HepG2 (cell line): Measurements from ENCODE around the gene NTF3.

ENCODE experiments used
- SNAPC2 ChIP-seq: sonication (generic); formaldehyde crosslinking; IDR thresholded peaks from 2 replicates; pipeline ENCODE4 v1.8.1; 2022; ENCODE audit warnings: mild to moderate bottlenecking, missing genetic modification reagents
- SP2 ChIP-seq: sonication (generic); formaldehyde crosslinking; IDR thresholded peaks from 2 replicates; pipeline ENCODE4 v1.5.1; 2020; ENCODE audit warnings: mild to moderate bottlenecking, missing genetic modification reagents
- ZFP1 ChIP-seq: IDR thresholded peaks from 2 replicates; pipeline ENCODE4 v1.6.1; 2016
- ZNF577 ChIP-seq: sonication (generic); formaldehyde crosslinking; IDR thresholded peaks from 2 replicates; pipeline ENCODE4 v1.4.0; 2020; ENCODE audit warnings: mild to moderate bottlenecking, low read depth, missing genetic modification reagents, borderline replicate concordance
- TF ChIP-seq, protein P1 (sequence below): sonication (generic); formaldehyde crosslinking; IDR thresholded peaks from 2 replicates; pipeline ENCODE4 v1.4.0; 2020; ENCODE audit warnings: low read depth, mild to moderate bottlenecking, missing genetic modification reagents
- TF ChIP-seq, protein P2 (sequence below): sonication (generic); formaldehyde crosslinking; IDR thresholded peaks from 2 replicates; pipeline ENCODE4 v1.8.0; 2022; ENCODE audit warnings: mild to moderate bottlenecking, missing genetic modification reagents; ENCODE audit not compliant: insufficient replicate concordance

DNA sequence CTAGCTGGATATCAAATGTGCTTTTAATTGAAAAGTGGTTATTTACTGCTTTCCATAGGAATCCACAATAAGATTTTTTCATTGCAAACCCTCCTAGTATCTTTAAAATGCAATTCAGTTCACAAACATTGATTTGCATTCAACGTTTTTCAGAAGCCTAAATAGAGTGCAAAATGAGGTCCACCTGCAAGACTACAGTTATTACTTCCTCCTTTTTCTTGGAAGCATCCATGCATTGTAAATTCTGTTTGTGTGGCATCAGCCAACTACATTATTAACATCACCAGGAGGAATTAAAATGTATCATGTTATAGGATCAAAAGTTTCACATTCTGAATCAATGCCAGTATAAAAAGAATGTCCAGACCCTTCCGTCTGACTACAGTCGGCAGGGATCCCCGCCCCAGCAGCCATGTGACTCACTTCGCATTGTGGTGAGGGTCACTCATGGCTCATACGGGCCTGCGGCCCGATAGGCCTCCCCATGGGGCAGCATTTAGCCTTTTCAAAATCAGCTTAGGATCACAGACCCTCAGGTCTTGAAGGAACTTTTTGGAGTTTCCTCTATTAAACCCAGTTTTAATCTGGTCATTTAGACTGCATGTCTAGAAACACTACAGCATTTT lies 46.3 kb downstream of the NTF3 start:
- TF ChIP-seq, protein P1, sequence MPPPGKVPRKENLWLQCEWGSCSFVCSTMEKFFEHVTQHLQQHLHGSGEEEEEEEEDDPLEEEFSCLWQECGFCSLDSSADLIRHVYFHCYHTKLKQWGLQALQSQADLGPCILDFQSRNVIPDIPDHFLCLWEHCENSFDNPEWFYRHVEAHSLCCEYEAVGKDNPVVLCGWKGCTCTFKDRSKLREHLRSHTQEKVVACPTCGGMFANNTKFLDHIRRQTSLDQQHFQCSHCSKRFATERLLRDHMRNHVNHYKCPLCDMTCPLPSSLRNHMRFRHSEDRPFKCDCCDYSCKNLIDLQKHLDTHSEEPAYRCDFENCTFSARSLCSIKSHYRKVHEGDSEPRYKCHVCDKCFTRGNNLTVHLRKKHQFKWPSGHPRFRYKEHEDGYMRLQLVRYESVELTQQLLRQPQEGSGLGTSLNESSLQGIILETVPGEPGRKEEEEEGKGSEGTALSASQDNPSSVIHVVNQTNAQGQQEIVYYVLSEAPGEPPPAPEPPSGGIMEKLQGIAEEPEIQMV (CRISPR knock-in tag): no peak
- TF ChIP-seq ZNF577 (CRISPR knock-in tag) (no peak), SP2 (no peak), SNAPC2 (CRISPR knock-in tag) (no peak), ZFP1 (CRISPR knock-in tag) (no peak)
- TF ChIP-seq, protein P2, sequence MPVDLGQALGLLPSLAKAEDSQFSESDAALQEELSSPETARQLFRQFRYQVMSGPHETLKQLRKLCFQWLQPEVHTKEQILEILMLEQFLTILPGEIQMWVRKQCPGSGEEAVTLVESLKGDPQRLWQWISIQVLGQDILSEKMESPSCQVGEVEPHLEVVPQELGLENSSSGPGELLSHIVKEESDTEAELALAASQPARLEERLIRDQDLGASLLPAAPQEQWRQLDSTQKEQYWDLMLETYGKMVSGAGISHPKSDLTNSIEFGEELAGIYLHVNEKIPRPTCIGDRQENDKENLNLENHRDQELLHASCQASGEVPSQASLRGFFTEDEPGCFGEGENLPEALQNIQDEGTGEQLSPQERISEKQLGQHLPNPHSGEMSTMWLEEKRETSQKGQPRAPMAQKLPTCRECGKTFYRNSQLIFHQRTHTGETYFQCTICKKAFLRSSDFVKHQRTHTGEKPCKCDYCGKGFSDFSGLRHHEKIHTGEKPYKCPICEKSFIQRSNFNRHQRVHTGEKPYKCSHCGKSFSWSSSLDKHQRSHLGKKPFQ (CRISPR knock-in tag): no peak
